K562 (cell line): Measurements from ENCODE around the gene SLFN14. TPM values are rescaled to one million over a fixed set of nuclear protein-coding genes. Genes with fewer than 3 reads are reported as not detected.

Experiments
- CTBP1 ChIP-seq: fragments of 450-650 bp; IDR thresholded peaks from 2 replicates; pipeline ENCODE4 v1.6.1; 2016; ENCODE audit warnings: borderline replicate concordance
- E2F8 ChIP-seq: fragments of 450-650 bp; IDR thresholded peaks from 2 replicates; pipeline ENCODE4 v1.7.1; 2018; ENCODE audit warnings: mild to moderate bottlenecking, low read depth; ENCODE audit not compliant: partially characterized antibody
- FOXK1 ChIP-seq: sonication (generic); formaldehyde crosslinking; IDR thresholded peaks from 2 replicates; pipeline ENCODE4 v1.8.0; 2022; ENCODE audit warnings: missing genetic modification reagents, mild to moderate bottlenecking, borderline replicate concordance
- HES1 ChIP-seq: fragments of 450-650 bp; IDR thresholded peaks from 2 replicates; pipeline ENCODE4 v1.6.1; 2016; ENCODE audit warnings: low read depth, mild to moderate bottlenecking, moderate library complexity
- HNRNPH1 ChIP-seq: fragments of 200-400 bp; formaldehyde crosslinking; optimal IDR thresholded peaks from 2 replicates; pipeline ENCODE3; 2017; ENCODE audit warnings: low read depth, mild to moderate bottlenecking, low read length, moderate library complexity
- HNRNPLL ChIP-seq: fragments of 200-400 bp; formaldehyde crosslinking; IDR thresholded peaks from 2 replicates; pipeline ENCODE4 v1.6.1; 2017; ENCODE audit warnings: low read length, low read depth, mild to moderate bottlenecking; ENCODE audit not compliant: poor library complexity, severe bottlenecking
- IFI16 ChIP-seq: fragments of 250-450 bp; sonication (Bioruptor Pico); IDR thresholded peaks from 2 replicates; pipeline ENCODE4 v2.1.2; 2022; ENCODE audit warnings: mild to moderate bottlenecking, inconsistent platforms
- NR2C1 ChIP-seq, 2 experiments: fragments of 450-650 bp; IDR thresholded peaks; 2 replicates each; pipeline ENCODE4 v1.6.1; 2017; ENCODE audit warnings: mild to moderate bottlenecking in 2 of 2, antibody characterized with exemption in 1 of 2, inconsistent platforms in 1 of 2, missing compliant biosample characterization in 1 of 2, missing genetic modification characterization in 1 of 2
- PTBP1 ChIP-seq: fragments of 200-400 bp; formaldehyde crosslinking; IDR thresholded peaks from 2 replicates; pipeline ENCODE4 v1.6.1; 2017; ENCODE audit warnings: low read depth, low read length
- PURB ChIP-seq: sonication (generic); formaldehyde crosslinking; IDR thresholded peaks from 2 replicates; pipeline ENCODE4 v1.9.0; 2021; ENCODE audit warnings: low read depth, mild to moderate bottlenecking, missing genetic modification reagents
- SAFB ChIP-seq: fragments of 200-400 bp; formaldehyde crosslinking; IDR thresholded peaks from 2 replicates; pipeline ENCODE4 v1.6.1; 2017; ENCODE audit warnings: low read depth, low read length, borderline replicate concordance
- SAP30 ChIP-seq: fragments of 200-600 bp; sonication (generic); IDR thresholded peaks from 2 replicates; pipeline ENCODE4 v1.6.1; 2012; ENCODE audit warnings: borderline replicate concordance, low read depth, mild to moderate bottlenecking, moderate library complexity, low read length, control low read depth, inconsistent platforms; ENCODE audit not compliant: insufficient read depth, poor library complexity, severe bottlenecking
- TFAP4 ChIP-seq: sonication (generic); formaldehyde crosslinking; IDR thresholded peaks from 2 replicates; pipeline ENCODE4 v1.8.0; 2022; ENCODE audit warnings: missing genetic modification reagents, mild to moderate bottlenecking, moderate library complexity, borderline replicate concordance
- TOE1 ChIP-seq, 2 experiments: fragments of 450-650 bp in 1 of 2; sonication (generic) in 1 of 2; formaldehyde crosslinking in 1 of 2; IDR thresholded peaks; 2 replicates each; pipeline versions ENCODE4 v1.7.1 to v1.8.0; 2016 to 2022; ENCODE audit warnings: borderline replicate concordance in 2 of 2, mild to moderate bottlenecking in 2 of 2, antibody characterized with exemption in 1 of 2, inconsistent platforms in 1 of 2, low read depth in 1 of 2, missing genetic modification reagents in 1 of 2, moderate library complexity in 1 of 2
- TSHZ1 ChIP-seq: fragments of 250-450 bp; sonication (Bioruptor Pico); IDR thresholded peaks from 2 replicates; pipeline ENCODE4 v1.4.0; 2020; ENCODE audit warnings: mild to moderate bottlenecking, moderate library complexity
- ZNF280B ChIP-seq: fragments of 250-450 bp; sonication (Bioruptor Pico); IDR thresholded peaks from 2 replicates; pipeline ENCODE4 v1.5.1; 2021; ENCODE audit warnings: mild to moderate bottlenecking
- ZNF668 ChIP-seq: fragments of 250-450 bp; sonication (Bioruptor Pico); IDR thresholded peaks from 2 replicates; pipeline ENCODE4 v1.8.0; 2022; ENCODE audit warnings: mild to moderate bottlenecking, inconsistent platforms
- polyA plus RNA-seq, 8 experiments: library from polyadenylated mRNA; depleted of rRNA in 4 of 8; stranded (reverse) in 5 of 8; unstranded in 3 of 8; fragments of >200 nt; fragmentation: Nextera tagmentation in 2 of 8; fragmentation: Illumina TruSeq in 1 of 8; extraction: Ambion mirVana in 2 of 8; extraction: Trizol in 1 of 8; gene quantifications; 2 replicates each; pipeline versions ENCODE4 v1.2.1 to v1.2.3, GENCODE V29; 2011 to 2014; ENCODE audit warnings: inconsistent platforms in 1 of 8, missing spikeins in 1 of 8
- total RNA-seq, 7 experiments: library from RNA; depleted of rRNA in 6 of 7; stranded (reverse); fragments of >200 nt in 6 of 7; fragmentation: Illumina TruSeq in 2 of 7; extraction: Trizol in 2 of 7; gene quantifications; 2 replicates each; pipeline versions ENCODE4 v1.2.1 to v1.2.3, GENCODE V29; 2011 to 2021; ENCODE audit warnings: low replicate concordance in 1 of 7

The SLFN14 gene
- total and polyA plus RNA-seq, 9 of the 15 experiments (the other 6 are each of a cell fraction or from before 2014, with no cell fraction given) = 1.3 to 4.3 (median 3.1) TPM

- no peak for TF ChIP-seq PURB (CRISPR knock-in tag)
- TF ChIP-seq NR2C1 (IDR thresholded peaks at IDR 0.05) = no peak
- TF ChIP-seq NR2C1 (tag; IDR thresholded peaks at IDR 0.05) = no peak
- no peak for TF ChIP-seq SAP30
- no peak for TF ChIP-seq HNRNPH1
- TF ChIP-seq SAFB = no peak
- no peak for TF ChIP-seq HES1
- no peak for TF ChIP-seq HNRNPLL
- TF ChIP-seq TSHZ1 = 0 out of 2 replicates have a peak, but pooled peaks have one; percentile 46
- no peak for TF ChIP-seq TOE1 (IDR thresholded peaks at IDR 0.05; ENCODE audit: borderline replicate concordance)
- no peak for TF ChIP-seq TOE1 (CRISPR knock-in tag; IDR thresholded peaks at IDR 0.05; ENCODE audit: borderline replicate concordance, low read depth)
- TF ChIP-seq CTBP1 = no peak
- TF ChIP-seq E2F8 = no peak
- TF ChIP-seq TFAP4 (CRISPR knock-in tag) = no peak
- no peak for TF ChIP-seq FOXK1
- no peak for TF ChIP-seq PTBP1
- no peak for TF ChIP-seq IFI16 (CRISPR knock-in tag)
- no peak for TF ChIP-seq ZNF280B
- TF ChIP-seq ZNF668 (CRISPR knock-in tag) = no peak
Observed at GRCh38 chr17:35586569-35587073, 26.0 kb upstream of the SLFN14 start (continued).
